IMR-90 (cell line): Measurements from ENCODE around the gene LRP11.

Experiments
- CHD1 ChIP-seq: IDR thresholded peaks from 2 replicates; pipeline ENCODE4 v1.6.1; 2012; ENCODE audit warnings: low read depth, low read length, improper control_type of control experiment
- POLR2A ChIP-seq: IDR thresholded peaks from 2 replicates; pipeline ENCODE4 v1.6.1; 2012; ENCODE audit warnings: mild to moderate bottlenecking, low read depth, low read length
- TF ChIP-seq, protein P1 (sequence below): conservative IDR thresholded peaks from 2 replicates; pipeline ENCODE4 v1.5.1; 2012; ENCODE audit warnings: mild to moderate bottlenecking, low read depth, low read length, improper control_type of control experiment

GRCh38 chr6:149891259-149891658, 27.1 kb upstream of the LRP11 start:
- TF ChIP-seq, protein P1, sequence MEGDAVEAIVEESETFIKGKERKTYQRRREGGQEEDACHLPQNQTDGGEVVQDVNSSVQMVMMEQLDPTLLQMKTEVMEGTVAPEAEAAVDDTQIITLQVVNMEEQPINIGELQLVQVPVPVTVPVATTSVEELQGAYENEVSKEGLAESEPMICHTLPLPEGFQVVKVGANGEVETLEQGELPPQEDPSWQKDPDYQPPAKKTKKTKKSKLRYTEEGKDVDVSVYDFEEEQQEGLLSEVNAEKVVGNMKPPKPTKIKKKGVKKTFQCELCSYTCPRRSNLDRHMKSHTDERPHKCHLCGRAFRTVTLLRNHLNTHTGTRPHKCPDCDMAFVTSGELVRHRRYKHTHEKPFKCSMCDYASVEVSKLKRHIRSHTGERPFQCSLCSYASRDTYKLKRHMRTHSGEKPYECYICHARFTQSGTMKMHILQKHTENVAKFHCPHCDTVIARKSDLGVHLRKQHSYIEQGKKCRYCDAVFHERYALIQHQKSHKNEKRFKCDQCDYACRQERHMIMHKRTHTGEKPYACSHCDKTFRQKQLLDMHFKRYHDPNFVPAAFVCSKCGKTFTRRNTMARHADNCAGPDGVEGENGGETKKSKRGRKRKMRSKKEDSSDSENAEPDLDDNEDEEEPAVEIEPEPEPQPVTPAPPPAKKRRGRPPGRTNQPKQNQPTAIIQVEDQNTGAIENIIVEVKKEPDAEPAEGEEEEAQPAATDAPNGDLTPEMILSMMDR, result no peak
- no peak for TF ChIP-seq CHD1
- no peak for TF ChIP-seq POLR2A
